Retinal pigment epithelial cell (primary cell): ENCODE results near the gene BANK1.
A peak's percentile ranks its signal among the peaks of the same experiment; 100 is the strongest.

Experiments
- DNase-seq: peaks from one replicate; pipeline ENCODE4 v3.0.0-alpha.2; 2010; ENCODE audit warnings: low read depth
- H3K4me3 ChIP-seq: 2 replicates; pipeline ENCODE4 v1.5.1; 2011; ENCODE audit warnings: mild to moderate bottlenecking, low read length, control low read depth, moderate library complexity
- CTCF ChIP-seq: conservative IDR thresholded peaks from 2 replicates; pipeline ENCODE4 v1.5.1; 2011; ENCODE audit warnings: low read depth, low read length, control low read depth, inconsistent platforms

The BANK1 gene

GRCh38 chr4:101961144-101961543, 170.6 kb downstream of the BANK1 start:
- no peak overlapping the region for H3K4me3 ChIP-seq
- no peak for TF ChIP-seq CTCF
- DNase-seq: peak; percentile 55

DNA sequence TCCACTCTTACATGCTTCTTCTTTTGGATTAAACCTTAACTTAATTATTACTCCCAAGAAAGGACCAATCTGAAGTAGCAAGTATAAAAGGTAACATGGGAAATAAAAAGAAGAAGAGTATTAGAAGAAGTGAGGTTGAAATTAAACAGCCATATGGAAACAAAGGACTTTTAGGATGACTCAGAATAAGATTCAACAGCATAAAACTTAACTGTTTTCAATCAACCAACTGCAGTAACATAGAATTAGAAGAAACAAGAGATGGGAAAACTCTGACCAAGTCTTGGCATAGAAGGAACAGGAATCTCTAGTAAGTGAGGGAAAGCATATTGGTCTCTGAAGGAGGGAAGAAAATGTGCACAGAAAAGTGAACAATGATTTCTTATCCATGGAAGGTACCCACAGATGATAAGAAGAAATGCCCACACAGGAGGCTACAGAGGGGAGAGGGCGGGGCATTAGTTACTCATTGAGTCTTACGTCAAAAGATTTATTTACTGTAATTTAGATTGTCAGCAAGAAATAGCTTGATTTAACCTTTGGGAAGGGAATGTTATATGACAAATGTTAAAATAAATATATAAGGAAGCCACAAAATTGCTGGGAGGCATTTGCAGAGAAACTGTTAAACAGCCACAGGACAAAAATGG, 177.3 kb downstream of the BANK1 start:
- no peak for DNase-seq
- no peak for TF ChIP-seq CTCF
- no peak overlapping the region for H3K4me3 ChIP-seq

DNA sequence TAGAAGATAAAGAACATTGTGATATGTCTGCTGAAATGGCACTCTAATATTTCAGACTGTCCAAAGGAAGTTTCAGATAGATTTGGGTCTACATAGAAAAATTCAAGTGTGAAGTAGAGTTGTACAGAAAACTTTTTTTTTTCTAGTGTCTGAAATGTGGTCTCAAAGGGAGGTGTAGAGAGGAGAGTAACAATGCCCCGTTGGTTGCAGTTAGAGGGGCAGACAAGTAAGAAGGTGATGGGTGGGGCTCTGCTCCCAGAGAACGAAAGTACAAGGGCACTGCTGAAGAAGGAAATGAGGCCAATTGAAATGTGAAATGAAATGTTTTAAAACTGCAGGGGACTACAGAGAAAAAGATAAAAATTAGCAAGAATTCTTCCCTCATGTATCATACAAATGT, 177.8 kb downstream of the BANK1 start:
- no peak overlapping the region for H3K4me3 ChIP-seq
- no peak for DNase-seq
- TF ChIP-seq CTCF: no peak

DNA sequence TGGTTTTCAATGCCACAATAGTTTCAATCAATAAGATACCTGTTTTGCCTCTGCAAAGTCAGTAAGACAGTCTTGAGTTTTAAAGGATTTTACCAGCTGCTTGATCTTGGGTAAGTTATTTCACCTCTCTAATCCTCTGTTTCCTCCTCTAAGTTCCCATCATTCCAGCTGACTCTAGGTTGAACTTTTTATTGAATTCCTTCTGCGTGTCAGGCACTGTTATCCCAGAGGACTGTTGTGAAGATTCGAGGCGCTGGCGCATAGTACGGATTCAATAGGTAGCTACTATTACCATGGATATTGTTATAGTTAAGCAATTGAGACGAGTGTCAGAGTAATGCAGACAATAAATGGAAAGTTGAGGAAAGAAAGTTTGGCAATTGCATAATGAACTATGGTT, 179.4 kb downstream of the BANK1 start:
- TF ChIP-seq CTCF: no peak
- DNase-seq: no peak
- H3K4me3 ChIP-seq: no peak overlapping the region

DNA sequence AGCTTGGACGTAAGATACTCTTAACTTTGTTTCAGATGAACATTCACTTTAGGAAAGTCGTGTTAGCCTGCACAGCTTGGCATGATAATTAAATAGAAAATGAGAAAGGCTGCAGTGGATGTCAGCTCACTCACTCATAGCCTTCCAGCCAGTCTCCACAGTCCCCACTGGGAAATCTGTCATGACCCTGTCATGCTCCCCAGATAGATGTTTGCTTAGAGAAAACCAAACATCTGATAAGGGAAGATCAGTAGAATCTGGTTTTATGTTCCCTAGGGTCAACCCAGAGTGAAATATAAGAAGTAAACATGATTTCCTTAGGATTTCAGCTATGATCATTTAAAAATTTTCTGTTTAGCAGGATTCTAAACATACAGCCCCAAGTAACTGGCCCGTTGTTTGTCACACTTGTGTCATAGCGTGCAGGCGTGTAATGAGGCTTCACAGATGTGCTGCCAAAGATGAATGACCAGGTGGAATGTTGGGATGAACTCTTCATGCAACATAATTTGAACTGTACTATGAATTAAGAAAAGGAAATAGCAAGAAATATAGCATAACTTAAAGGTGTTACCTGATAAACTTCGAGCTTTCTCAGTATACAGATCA, 180.1 kb downstream of the BANK1 start:
- no peak for DNase-seq
- no peak overlapping the region for H3K4me3 ChIP-seq
- TF ChIP-seq CTCF: no peak

- TF ChIP-seq CTCF: no peak
- H3K4me3 ChIP-seq: no peak overlapping the region
- no peak for DNase-seq
These were observed 182.3 kb downstream of the BANK1 start for GRCh38 chr4:101972791-101973190.

DNA sequence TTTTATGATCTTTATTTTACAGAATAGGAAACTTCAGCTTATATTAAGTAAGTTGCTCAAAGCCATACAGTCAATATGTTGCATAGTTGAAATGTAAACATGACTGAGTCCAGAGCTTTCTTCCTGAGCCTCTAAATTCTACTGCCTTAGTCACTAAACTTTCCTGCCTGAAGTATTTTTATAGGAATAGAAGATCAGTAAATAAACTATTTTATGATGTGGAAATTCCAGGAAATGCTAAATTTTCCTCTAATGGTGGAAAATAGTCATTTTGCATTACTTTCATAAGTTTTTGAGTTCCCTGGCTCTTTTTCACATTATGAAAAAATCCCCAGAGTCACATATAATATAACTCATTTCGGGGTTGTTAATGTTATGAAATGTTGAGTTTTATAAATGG, 182.8 kb downstream of the BANK1 start:
- no peak for DNase-seq
- no peak overlapping the region for H3K4me3 ChIP-seq
- TF ChIP-seq CTCF: no peak
